K562 (cell line): ENCODE data around the gene SLC39A11. TPM values are rescaled to one million over a fixed set of nuclear protein-coding genes. Genes with fewer than 3 reads are reported as not detected.
A peak's percentile ranks its signal among the peaks of the same experiment; 100 is the strongest.

Source experiments
- ATAC-seq: fragments of 200-7000 bp; cut with Tn5 transposase; 3 replicates; pipeline ENCODE4 v1.9.1; 2020; ENCODE audit warnings: moderate library complexity
- BruUV-seq: library from RNA; stranded (reverse); fragments of 400-500 nt; replicated peaks from 2 replicates; lab custom pipeline; 2021; lab: Mats Ljungman, UMichigan
- CTCF ChIA-PET: fragments of 300-600 bp; formaldehyde crosslinking; extraction: SDS; loops from one replicate; lab custom pipeline; 2021; ENCODE audit warnings: low intra/inter-chr PET ratio; lab: Yijun Ruan, JAX
- POLR2A ChIA-PET: fragments of 300-600, 350-650 bp; sonication (Branson Sonifier 250); formaldehyde crosslinking; extraction: SDS; loops from one replicate; lab custom pipeline; 2021; ENCODE audit warnings: antibody characterized with exemption, inconsistent platforms; lab: Yijun Ruan, JAX
- DNase-seq, 4 experiments: peaks; one replicate each; pipeline versions ENCODE4 v3.0.0 to v3.0.0-alpha.2; 2011 to 2018; ENCODE audit warnings: low spot score in 3 of 4, mixed read lengths in 3 of 4; ENCODE audit errors: extremely low read depth in 1 of 4
- FAIRE-seq: peaks from 2 replicates; lab custom pipeline; 2011; peaks lifted over from hg19 to GRCh38; lab: Jason Lieb, UNC
- H2AFZ ChIP-seq: 2 replicates; pipeline ENCODE4 v1.6.0; 2011; ENCODE audit warnings: low read depth, low read length, control low read depth, inconsistent platforms
- H3K27ac ChIP-seq: fragments of 200-600 bp; 3 replicates; pipeline ENCODE4 v1.8.0; 2011; ENCODE audit warnings: low read depth, mild to moderate bottlenecking, control low read depth, inconsistent platforms, low read length, moderate library complexity, mixed read lengths; ENCODE audit errors: extremely low read depth
- H3K27me3 ChIP-seq, 2 experiments: fragments of 300-600 bp in 1 of 2; 2 replicates in 1 of 2; 3 replicates in 1 of 2; pipeline versions ENCODE4 v1.6.0 to v1.8.0; 2011; ENCODE audit warnings: inconsistent platforms in 2 of 2, low read length in 2 of 2, mild to moderate bottlenecking in 1 of 2, mixed read lengths in 1 of 2, moderate library complexity in 1 of 2; ENCODE audit not compliant: control insufficient read depth in 2 of 2, insufficient read depth in 2 of 2
- H3K36me3 ChIP-seq: fragments of 300-600 bp; 3 replicates; pipeline ENCODE4 v1.8.0; 2011; ENCODE audit warnings: mild to moderate bottlenecking, low read length, inconsistent platforms; ENCODE audit not compliant: control insufficient read depth, insufficient read depth
- H3K4me1 ChIP-seq, 2 experiments: fragments of 200-600 bp in 1 of 2; replicated peaks in 1 of 2; 2 replicates in 1 of 2; 3 replicates in 1 of 2; pipeline versions ENCODE4 v1.5.1 to v1.8.0; 2011; ENCODE audit warnings: inconsistent platforms in 2 of 2, low read length in 2 of 2, mild to moderate bottlenecking in 1 of 2, mixed read lengths in 1 of 2, moderate library complexity in 1 of 2; ENCODE audit not compliant: control insufficient read depth in 2 of 2, insufficient read depth in 2 of 2
- H3K4me2 ChIP-seq: 2 replicates; pipeline ENCODE4 v1.6.1; 2011; ENCODE audit warnings: low read length, control low read depth, inconsistent platforms, mixed read lengths; ENCODE audit not compliant: insufficient read depth
- H3K4me3 ChIP-seq: fragments of 200-600 bp; sonication (generic), shearing (Covaris generic); 2 replicates; pipeline ENCODE4 v1.5.1; 2016; ENCODE audit warnings: control low read depth, inconsistent platforms
- H3K79me2 ChIP-seq: fragments of 200-600 bp; 3 replicates; pipeline ENCODE4 v1.8.0; 2011; ENCODE audit warnings: low read length, inconsistent platforms; ENCODE audit not compliant: control insufficient read depth, insufficient read depth
- H3K9ac ChIP-seq, 2 experiments: 2 replicates each; pipeline versions ENCODE4 v1.6.0 to v1.6.1; 2011; ENCODE audit warnings: low read depth in 2 of 2, low read length in 2 of 2, control low read depth in 1 of 2, inconsistent platforms in 1 of 2, mild to moderate bottlenecking in 1 of 2, mixed read lengths in 1 of 2; ENCODE audit not compliant: insufficient read depth in 1 of 2
- H3K9me1 ChIP-seq: one replicate; pipeline ENCODE4 v1.6.0; 2011; ENCODE audit warnings: inconsistent platforms, mild to moderate bottlenecking, low read length, moderate library complexity; ENCODE audit not compliant: control insufficient read depth, insufficient read depth
- H3K9me3 ChIP-seq: replicated peaks from 2 replicates; pipeline ENCODE4 v1.5.1; 2011; ENCODE audit warnings: low read depth, low read length, inconsistent platforms; ENCODE audit not compliant: control insufficient read depth, insufficient read depth
- H4K20me1 ChIP-seq: replicated peaks from 2 replicates; pipeline ENCODE4 v1.6.1; 2011; ENCODE audit warnings: low read length, inconsistent platforms, mixed read lengths; ENCODE audit not compliant: control insufficient read depth, insufficient read depth
- ETV6 ChIP-seq, 3 experiments: fragments of 150-350 bp in 1 of 3; sonication (generic) in 1 of 3; formaldehyde crosslinking in 1 of 3; IDR thresholded peaks; 2 replicates each; pipeline versions ENCODE4 v1.6.1 to v1.8.0; 2014 to 2022; ENCODE audit warnings: borderline replicate concordance in 2 of 3, low read depth in 2 of 3, antibody characterized with exemption in 1 of 3, low read length in 1 of 3, mild to moderate bottlenecking in 1 of 3, missing genetic modification reagents in 1 of 3
- PBX2 ChIP-seq, 2 experiments: IDR thresholded peaks in 1 of 2; conservative IDR thresholded peaks in 1 of 2; 2 replicates each; pipeline ENCODE4 v1.6.1; 2016; ENCODE audit warnings: low read depth in 2 of 2, mild to moderate bottlenecking in 1 of 2, missing compliant biosample characterization in 1 of 2, missing genetic modification characterization in 1 of 2, moderate library complexity in 1 of 2
- ZNF324 ChIP-seq: fragments of 250-450 bp; sonication (Bioruptor Pico); IDR thresholded peaks from 2 replicates; pipeline ENCODE4 v1.4.0; 2020; ENCODE audit warnings: mild to moderate bottlenecking
- WGBS: fragments of 100-300 bp; shearing (Covaris generic); methylation state at CpG from one replicate; pipeline ENCODE4 v1.1.6; 2016; ENCODE audit warnings: low coverage, mixed read lengths; ENCODE audit not compliant: insufficient coverage; ENCODE audit errors: missing lambda C conversion rate; 5-methylcytosine and 5-hydroxymethylcytosine counted together
- in situ Hi-C: fragments of 300-500 bp; cut with MboI; formaldehyde crosslinking; loops from 4 replicates; pipeline ENCODE4 v1.15.0; 2018; ENCODE audit warnings: inconsistent platforms, mixed read lengths
- intact Hi-C: fragments of 100-400 bp; cut with micrococcal nuclease; formaldehyde crosslinking; loops from 2 replicates; pipeline ENCODE4 v1.14.2; 2022
- polyA plus RNA-seq, 8 experiments: library from polyadenylated mRNA; depleted of rRNA in 4 of 8; stranded (reverse) in 5 of 8; unstranded in 3 of 8; fragments of >200 nt; fragmentation: Nextera tagmentation in 2 of 8; fragmentation: Illumina TruSeq in 1 of 8; extraction: Ambion mirVana in 2 of 8; extraction: Trizol in 1 of 8; gene quantifications; 2 replicates each; pipeline versions ENCODE4 v1.2.1 to v1.2.3, GENCODE V29; 2011 to 2014; ENCODE audit warnings: inconsistent platforms in 1 of 8, missing spikeins in 1 of 8
- total RNA-seq, 7 experiments: library from RNA; depleted of rRNA in 6 of 7; stranded (reverse); fragments of >200 nt in 6 of 7; fragmentation: Illumina TruSeq in 2 of 7; extraction: Trizol in 2 of 7; gene quantifications; 2 replicates each; pipeline versions ENCODE4 v1.2.1 to v1.2.3, GENCODE V29; 2011 to 2021; ENCODE audit warnings: low replicate concordance in 1 of 7

SLC39A11 gene
- total and polyA plus RNA-seq, 9 of the 15 experiments (the other 6 are each of a cell fraction or from before 2014, with no cell fraction given), result 10.5 to 26.4 (median 13.4) TPM

- TF ChIP-seq ETV6 (IDR thresholded peaks at IDR 0.05; ENCODE audit: borderline replicate concordance in 1 of 2, low read depth in 2 of 2, low read length in 1 of 2) (no peak), ETV6 (CRISPR knock-in tag; IDR thresholded peaks at IDR 0.05; ENCODE audit: borderline replicate concordance) (no peak)
Measured at GRCh38 chr17:72920513-72920912, 172.0 kb downstream of the SLC39A11 start (continued).

GRCh38 chr17:72916991-72917390, 175.5 kb downstream of the SLC39A11 start:
- Histone ChIP-seq H3K9me1 (no peaks in the 10 kb centered on the region), H3K4me3 (no peak overlapping the region), H4K20me1 (no peaks in the 10 kb centered on the region), H3K27ac (no peak overlapping the region), H3K9ac (no peak overlapping the region), H2AFZ (no peak overlapping the region), H3K79me2 (no peaks in the 10 kb centered on the region), H3K27me3 (no peaks in the 10 kb centered on the region), H3K9me3 (no peaks in the 10 kb centered on the region), H3K4me1 (no peaks in the 10 kb centered on the region), H3K4me2 (no peak overlapping the region), H3K36me3 (no peaks in the 10 kb centered on the region)
- WGBS, result 64% methylated on average over 8 of the region's 8 CpGs
- TF ChIP-seq PBX2 (CRISPR knock-in tag; IDR thresholded peaks at IDR 0.05; ENCODE audit: low read depth) (no peak), PBX2 (tag; conservative IDR thresholded peaks at IDR 0.05; ENCODE audit: low read depth) (no peak), ZNF324 (CRISPR knock-in tag) (0 out of 2 replicates have a peak, but pooled peaks have one; percentile 38)
- ChIA-PET CTCF (no interaction called here), POLR2A (no interaction called here)
- in situ Hi-C loops, result no loop called here
- no TSS peak for BruUV-seq
- ATAC-seq (no peak), DNase-seq (no peak), FAIRE-seq (no peak)
- intact Hi-C loops, result no loop called here
